ENCODE data around the gene CXADR. TPM values are rescaled to one million over a fixed set of nuclear protein-coding genes. Genes with fewer than 3 reads are reported as not detected.
"Not testable (repeated sequence)": the region's sequence is repeated elsewhere in the genome, so short reads cannot be mapped to it uniquely, and the experiment has no call there.

CXADR gene
- total RNA-seq, 2 experiments from 2014 or later: 0.08 to 0.28 TPM

- Mint-ChIP-seq H3K4me1 (peaks cover 13% of the 10 kb centered on the region), H3K27me3 (peaks cover 36% of the 10 kb centered on the region)
- DNase-seq; H3K4me3 Mint-ChIP-seq; ATAC-seq (ENCODE audit: low read depth); POLR2A ChIA-PET; H3K27ac Mint-ChIP-seq; H3K36me3 Mint-ChIP-seq; H3K9me3 Mint-ChIP-seq: not testable (repeated sequence)
Observed at GRCh38 chr21:17517008-17517407, 4.2 kb downstream of the CXADR start.

GRCh38 chr21:17519208-17519738 lies 6.4 kb downstream of the CXADR start:
- Mint-ChIP-seq H3K36me3 (no peaks in the 10 kb centered on the region), H3K4me3 (no peak overlapping the region), H3K4me1 (peaks cover 1% of the 10 kb centered on the region), H3K9me3 (no peaks in the 10 kb centered on the region), H3K27ac (no peak overlapping the region), H3K27me3 (peaks cover 24% of the 10 kb centered on the region)
- POLR2A ChIA-PET: no interaction called here
- ATAC-seq (ENCODE audit: low read depth): no peak
- no peak for DNase-seq

GRCh38 chr21:17519965-17520609 lies 7.2 kb downstream of the CXADR start:
- H3K27ac Mint-ChIP-seq: no peak overlapping the region
- no peaks in the 10 kb centered on the region for H3K4me1 Mint-ChIP-seq
- POLR2A ChIA-PET: no interaction called here
- H3K9me3 Mint-ChIP-seq: no peaks in the 10 kb centered on the region
- no peak overlapping the region for H3K4me3 Mint-ChIP-seq
- H3K27me3 Mint-ChIP-seq: peaks cover 18% of the 10 kb centered on the region
- H3K36me3 Mint-ChIP-seq: no peaks in the 10 kb centered on the region
- DNase-seq: no peak
- ATAC-seq (ENCODE audit: low read depth): no peak

- POLR2A ChIA-PET: no interaction called here
- H3K27me3 Mint-ChIP-seq: peaks cover 6% of the 10 kb centered on the region
- H3K4me3 Mint-ChIP-seq: no peak overlapping the region
- H3K36me3 Mint-ChIP-seq: no peaks in the 10 kb centered on the region
- H3K4me1 Mint-ChIP-seq: no peaks in the 10 kb centered on the region
- H3K27ac Mint-ChIP-seq: no peak overlapping the region
- DNase-seq (no peak), ATAC-seq (ENCODE audit: low read depth) (no peak)
- no peaks in the 10 kb centered on the region for H3K9me3 Mint-ChIP-seq
Observed at GRCh38 chr21:17523007-17523451, 10.2 kb downstream of the CXADR start.

DNA sequence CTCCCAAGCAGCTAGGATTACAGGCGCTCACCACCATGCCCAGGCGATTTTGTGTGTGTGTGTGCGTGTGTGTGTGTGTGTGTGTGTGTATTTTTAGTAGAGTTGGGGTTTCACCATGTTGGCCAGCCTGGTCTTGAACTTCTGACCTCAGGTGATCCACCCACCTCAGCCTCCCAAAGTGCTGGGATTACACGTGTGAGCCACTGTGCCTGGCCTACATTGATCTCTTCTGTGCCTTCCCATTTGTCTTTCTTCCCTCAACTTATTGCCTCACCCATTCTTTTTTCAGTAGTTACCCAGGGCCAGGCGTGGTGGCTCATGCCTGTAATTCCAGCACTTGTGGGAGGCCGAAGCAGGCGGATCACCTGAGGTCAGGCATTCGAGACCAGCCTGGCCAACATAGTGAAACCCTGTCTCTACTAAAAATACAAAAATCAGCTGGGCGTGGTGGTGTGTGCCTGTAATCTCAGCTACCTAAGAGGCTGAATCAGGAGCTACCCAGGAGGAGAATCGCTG lies 11.2 kb downstream of the CXADR start:
- H3K4me1 Mint-ChIP-seq; H3K36me3 Mint-ChIP-seq; POLR2A ChIA-PET; DNase-seq; H3K27ac Mint-ChIP-seq; H3K27me3 Mint-ChIP-seq; H3K9me3 Mint-ChIP-seq; ATAC-seq (ENCODE audit: low read depth); H3K4me3 Mint-ChIP-seq: not testable (repeated sequence)

DNA sequence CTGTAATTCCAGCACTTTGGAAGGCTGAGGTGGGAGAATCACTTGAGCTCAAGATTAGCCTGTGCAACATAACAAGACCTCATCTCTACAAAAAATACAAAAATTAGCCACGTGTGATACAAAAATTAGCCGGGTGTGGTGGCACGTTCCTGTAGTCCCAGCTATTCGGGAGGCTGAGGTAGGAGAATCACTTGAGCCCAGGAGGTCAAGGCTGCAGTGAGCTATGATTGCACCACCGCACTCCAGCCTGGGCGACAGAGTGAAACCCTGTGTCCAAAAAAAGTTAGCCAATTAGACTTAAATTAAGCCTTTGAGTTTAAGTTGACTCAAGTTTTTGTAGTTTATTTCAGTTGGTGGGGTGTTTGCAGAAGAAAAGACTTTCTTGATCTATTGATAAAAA lies 11.8 kb downstream of the CXADR start:
- H3K36me3 Mint-ChIP-seq: no peaks in the 10 kb centered on the region
- POLR2A ChIA-PET: no interaction called here

DNA sequence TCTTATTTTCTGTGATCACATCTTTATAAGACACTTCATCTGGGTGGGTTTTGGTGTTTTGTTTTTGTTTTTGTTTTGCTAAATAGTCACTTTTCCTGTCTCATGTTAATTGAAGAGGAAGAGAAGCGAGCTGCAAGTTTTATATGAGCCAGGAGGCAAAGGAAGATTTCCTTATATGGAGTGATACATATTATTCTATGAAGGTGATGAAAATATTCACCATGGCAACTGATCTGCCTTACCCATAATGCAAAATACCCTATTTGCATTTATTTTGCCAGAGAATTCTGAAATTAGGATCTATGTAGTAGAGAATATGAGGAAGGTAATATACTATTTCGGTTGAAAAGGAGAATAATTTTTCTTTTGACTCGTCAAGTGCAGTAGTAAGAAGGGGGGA lies 13.9 kb downstream of the CXADR start:
- ATAC-seq (ENCODE audit: low read depth) (no peak), DNase-seq (no peak)
- POLR2A ChIA-PET: no interaction called here
- Mint-ChIP-seq H3K4me1 (no peaks in the 10 kb centered on the region), H3K4me3 (no peak overlapping the region), H3K27ac (no peak overlapping the region), H3K9me3 (no peaks in the 10 kb centered on the region), H3K27me3 (peaks cover 4% of the 10 kb centered on the region), H3K36me3 (no peaks in the 10 kb centered on the region)

More for the DNA sequence above, 11.8 kb downstream of the CXADR start:
- peaks cover 4% of the 10 kb centered on the region for H3K27me3 Mint-ChIP-seq
- H3K27ac Mint-ChIP-seq: no peak overlapping the region
- no peaks in the 10 kb centered on the region for H3K4me1 Mint-ChIP-seq
- no peaks in the 10 kb centered on the region for H3K9me3 Mint-ChIP-seq
- no peak for DNase-seq
- no peak overlapping the region for H3K4me3 Mint-ChIP-seq
- no peak for ATAC-seq (ENCODE audit: low read depth)

GRCh38 chr21:17527240-17527639 lies 14.4 kb downstream of the CXADR start:
- no peak overlapping the region for H3K4me3 Mint-ChIP-seq
- ATAC-seq (ENCODE audit: low read depth) (no peak), DNase-seq (no peak)
- POLR2A ChIA-PET: no interaction called here
- no peaks in the 10 kb centered on the region for H3K36me3 Mint-ChIP-seq
- no peak overlapping the region for H3K27ac Mint-ChIP-seq
- no peaks in the 10 kb centered on the region for H3K9me3 Mint-ChIP-seq
- no peaks in the 10 kb centered on the region for H3K4me1 Mint-ChIP-seq
- H3K27me3 Mint-ChIP-seq: peaks cover 4% of the 10 kb centered on the region

- POLR2A ChIA-PET: no interaction called here
- ATAC-seq (ENCODE audit: low read depth) (no peak), DNase-seq (no peak)
- Mint-ChIP-seq H3K27me3 (peaks cover 4% of the 10 kb centered on the region), H3K36me3 (no peaks in the 10 kb centered on the region), H3K9me3 (no peaks in the 10 kb centered on the region), H3K4me1 (no peaks in the 10 kb centered on the region), H3K27ac (no peak overlapping the region), H3K4me3 (no peak overlapping the region)
Observed at GRCh38 chr21:17527711-17528110, 14.9 kb downstream of the CXADR start.

GRCh38 chr21:17529648-17530047 lies 16.8 kb downstream of the CXADR start:
- H3K4me1 Mint-ChIP-seq: no peaks in the 10 kb centered on the region
- H3K4me3 Mint-ChIP-seq: no peak overlapping the region
- no peaks in the 10 kb centered on the region for H3K36me3 Mint-ChIP-seq
- POLR2A ChIA-PET: no interaction called here
- H3K27ac Mint-ChIP-seq: no peak overlapping the region
- DNase-seq (no peak), ATAC-seq (ENCODE audit: low read depth) (no peak)
- no peaks in the 10 kb centered on the region for H3K9me3 Mint-ChIP-seq
- peaks cover 3% of the 10 kb centered on the region for H3K27me3 Mint-ChIP-seq

DNA sequence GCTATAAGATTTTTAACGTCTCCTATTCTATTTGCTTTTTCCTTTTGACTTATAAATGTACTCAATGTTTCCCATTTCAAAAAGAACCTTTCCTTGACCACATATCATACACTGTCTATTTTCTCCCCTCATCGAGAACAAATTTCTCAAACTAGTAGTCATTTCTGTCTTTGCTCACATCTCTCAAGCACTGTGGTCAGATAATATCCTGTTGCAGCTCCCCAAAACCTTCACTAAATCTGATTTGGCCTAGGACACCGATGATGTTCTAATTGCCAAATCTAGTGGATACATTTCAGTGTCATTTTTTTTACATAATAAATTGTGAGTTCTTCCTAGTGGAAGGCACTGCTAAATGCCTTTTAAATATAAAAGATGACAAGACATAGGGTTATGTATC lies 19.4 kb downstream of the CXADR start:
- H3K9me3 Mint-ChIP-seq: no peaks in the 10 kb centered on the region
- no peak overlapping the region for H3K27ac Mint-ChIP-seq
- no peak overlapping the region for H3K4me3 Mint-ChIP-seq
- H3K36me3 Mint-ChIP-seq: no peaks in the 10 kb centered on the region
- POLR2A ChIA-PET: no interaction called here
- no peak for DNase-seq
- no peaks in the 10 kb centered on the region for H3K27me3 Mint-ChIP-seq
- H3K4me1 Mint-ChIP-seq: no peaks in the 10 kb centered on the region
- ATAC-seq (ENCODE audit: low read depth): no peak

DNA sequence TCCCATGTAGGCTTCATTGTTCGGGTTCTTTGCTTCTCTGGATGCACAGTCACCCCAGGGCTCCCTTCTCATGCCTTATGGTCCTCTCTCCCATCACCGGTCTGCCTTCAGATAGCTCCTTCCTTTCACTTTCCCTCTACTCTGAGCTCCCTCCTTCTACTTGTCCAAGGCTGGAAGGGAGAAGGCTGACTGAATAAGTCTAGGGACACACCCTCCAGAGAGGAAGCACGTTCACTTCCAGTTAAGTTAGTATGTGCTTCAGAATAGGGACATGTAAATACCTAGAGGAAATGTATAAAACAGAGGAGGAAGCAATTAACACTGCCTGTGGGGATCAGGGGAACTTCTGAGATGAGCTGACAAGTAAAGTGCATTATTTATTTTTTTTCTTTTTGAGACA lies 23.5 kb downstream of the CXADR start:
- Mint-ChIP-seq H3K27ac (no peak overlapping the region), H3K36me3 (no peaks in the 10 kb centered on the region), H3K9me3 (no peaks in the 10 kb centered on the region), H3K4me3 (no peak overlapping the region), H3K27me3 (peaks cover 3% of the 10 kb centered on the region), H3K4me1 (no peaks in the 10 kb centered on the region)
- ATAC-seq (ENCODE audit: low read depth) (no peak), DNase-seq (no peak)
- POLR2A ChIA-PET: no interaction called here

DNA sequence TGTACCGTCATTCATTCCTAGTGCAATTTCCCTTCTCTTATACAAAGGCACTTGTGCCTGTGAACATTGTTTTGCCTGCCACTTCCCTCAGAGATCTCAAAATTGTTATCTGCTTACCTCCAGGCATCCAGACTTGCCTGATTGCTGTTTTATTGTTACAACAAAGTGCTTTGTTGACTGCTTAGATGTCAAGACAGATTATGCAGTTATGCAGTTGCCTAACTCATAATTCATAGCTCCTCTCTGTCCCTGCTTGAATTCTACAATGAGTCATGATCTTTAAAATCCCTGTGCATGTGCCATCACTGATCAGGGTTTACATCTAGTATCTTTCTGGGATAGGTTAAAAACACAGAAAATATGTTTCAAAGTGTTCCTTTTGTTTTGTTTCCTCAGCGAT lies 24.5 kb downstream of the CXADR start:
- peaks cover 6% of the 10 kb centered on the region for H3K27me3 Mint-ChIP-seq
- DNase-seq (no peak), ATAC-seq (ENCODE audit: low read depth) (no peak)
- H3K4me3 Mint-ChIP-seq: no peak overlapping the region
- no peaks in the 10 kb centered on the region for H3K4me1 Mint-ChIP-seq
- H3K9me3 Mint-ChIP-seq: no peaks in the 10 kb centered on the region
- H3K27ac Mint-ChIP-seq: no peak overlapping the region
- POLR2A ChIA-PET: no interaction called here
- no peaks in the 10 kb centered on the region for H3K36me3 Mint-ChIP-seq

DNA sequence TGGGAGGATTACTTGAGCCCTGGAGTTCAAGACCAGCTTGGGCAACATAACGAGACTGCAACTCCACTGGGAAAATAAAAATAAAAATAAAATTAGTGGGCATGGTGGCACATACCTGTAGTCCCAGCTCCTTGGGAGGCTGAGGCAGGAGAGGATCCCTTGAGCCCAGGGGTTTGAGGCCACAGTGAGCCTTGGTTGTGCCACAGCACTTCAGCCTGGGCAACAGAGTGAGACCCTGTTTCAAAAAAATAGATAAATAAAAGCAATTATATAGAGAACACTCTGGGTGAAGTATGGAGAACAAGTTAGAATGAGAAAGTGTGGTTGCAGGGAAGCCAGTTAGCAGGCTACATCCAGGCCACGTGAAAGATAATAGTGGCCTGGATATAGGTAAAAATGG lies 25.7 kb downstream of the CXADR start:
- ATAC-seq (ENCODE audit: low read depth) (no peak), DNase-seq (no peak)
- H3K9me3 Mint-ChIP-seq: no peaks in the 10 kb centered on the region
- no peaks in the 10 kb centered on the region for H3K36me3 Mint-ChIP-seq
- H3K27ac Mint-ChIP-seq: no peak overlapping the region
- H3K27me3 Mint-ChIP-seq: peaks cover 6% of the 10 kb centered on the region
- POLR2A ChIA-PET: no interaction called here
- H3K4me3 Mint-ChIP-seq: no peak overlapping the region
- H3K4me1 Mint-ChIP-seq: no peaks in the 10 kb centered on the region

Measured in activated naive CD8-positive, alpha-beta T cell treated with anti-CD3 and anti-CD28 coated beads, Interleukin-2, amount 10 ng/mL, durations not matched to agents 7 days and 5 days (primary cell).